Caco-2 (cell line): ENCODE data around the gene GPATCH8. TPM values are rescaled to one million over a fixed set of nuclear protein-coding genes. Genes with fewer than 3 reads are reported as not detected.

Experiments used
- BruUV-seq: library from RNA; stranded (reverse); fragments of 400-500 nt; replicated peaks from 2 replicates; lab custom pipeline; 2021; lab: Mats Ljungman, UMichigan
- CTCF ChIA-PET: fragments of 300-600 bp; sonication (Branson Sonifier 250); formaldehyde crosslinking; loops from one replicate; lab custom pipeline; 2022; ENCODE audit warnings: antibody characterized with exemption; lab: Charles Lee
- POLR2A ChIA-PET: fragments of 300-600 bp; sonication (Branson Sonifier 250); formaldehyde crosslinking; loops from one replicate; lab custom pipeline; 2022; ENCODE audit warnings: antibody characterized with exemption; lab: Charles Lee
- DNase-seq, 2 experiments: peaks; one replicate each; pipeline versions ENCODE4 v3.0.0 to v3.0.0-alpha.2; 2020 to 2022
- H3K27me3 ChIP-seq: replicated peaks from 2 replicates; pipeline ENCODE4 v1.6.0; 2011; ENCODE audit warnings: low read length; ENCODE audit not compliant: control insufficient read depth, insufficient read depth
- H3K36me3 ChIP-seq: 2 replicates; pipeline ENCODE4 v1.5.1; 2011; ENCODE audit warnings: low read length; ENCODE audit not compliant: control insufficient read depth, insufficient read depth
- H3K4me1 ChIP-seq: fragments of 250-450 bp; sonication (Bioruptor Pico); 2 replicates; pipeline ENCODE4 v1.5.1; 2020; ENCODE audit warnings: mild to moderate bottlenecking
- H3K4me3 ChIP-seq: 2 replicates; pipeline ENCODE4 v1.5.1; 2011; ENCODE audit warnings: low read depth, mild to moderate bottlenecking, control low read depth, low read length
- H3K9me3 ChIP-seq: fragments of 250-450 bp; sonication (Bioruptor Pico); 2 replicates; pipeline ENCODE4 v1.5.1; 2020; ENCODE audit warnings: mild to moderate bottlenecking, moderate library complexity
- H3K27ac Mint-ChIP-seq: one replicate; pipeline ENCODE4 v1.8.0; 2022; ENCODE audit warnings: mixed read lengths; ENCODE audit not compliant: unreplicated experiment
- H3K27me3 Mint-ChIP-seq: one replicate; pipeline ENCODE4 v1.8.0; 2022; ENCODE audit warnings: mixed read lengths; ENCODE audit not compliant: insufficient read depth, unreplicated experiment
- H3K36me3 Mint-ChIP-seq: one replicate; pipeline ENCODE4 v1.8.0; 2022; ENCODE audit warnings: mild to moderate bottlenecking, mixed read lengths; ENCODE audit not compliant: insufficient read depth, unreplicated experiment
- H3K4me1 Mint-ChIP-seq: one replicate; pipeline ENCODE4 v1.8.0; 2022; ENCODE audit warnings: low read depth, mixed read lengths; ENCODE audit not compliant: unreplicated experiment
- H3K4me3 Mint-ChIP-seq: one replicate; pipeline ENCODE4 v1.8.0; 2022; ENCODE audit warnings: mild to moderate bottlenecking, moderate library complexity, mixed read lengths; ENCODE audit not compliant: unreplicated experiment
- H3K9me3 Mint-ChIP-seq: one replicate; pipeline ENCODE4 v1.8.0; 2022; ENCODE audit warnings: mixed read lengths; ENCODE audit not compliant: unreplicated experiment
- intact Hi-C: fragments of 100-400 bp; cut with micrococcal nuclease; formaldehyde crosslinking; loops from one replicate; pipeline ENCODE4 v1.10.0; 2022; ENCODE audit not compliant: unreplicated experiment
- total RNA-seq: library from RNA; stranded (reverse); gene quantifications from 2 replicates; pipeline ENCODE4 v1.2.3, GENCODE V29; 2022
- TF ChIP-seq, protein P1 (sequence below), 2 experiments: fragments of 200-600 bp in 1 of 2; IDR thresholded peaks; 1 replicate in 1 of 2; 2 replicates in 1 of 2; pipeline versions ENCODE4 v1.5.1 to v1.8.0; 2011 to 2022; ENCODE audit warnings: antibody characterized with exemption in 1 of 2, control low read depth in 1 of 2, inconsistent platforms in 1 of 2, low read depth in 1 of 2, low read length in 1 of 2, mild to moderate bottlenecking in 1 of 2, moderate library complexity in 1 of 2; ENCODE audit not compliant: insufficient read depth in 1 of 2, severe bottlenecking in 1 of 2, unreplicated experiment in 1 of 2

GPATCH8 gene
- total RNA-seq, 1 experiment from 2014 or later, result 53.4 TPM

- BruUV-seq, result no TSS peak
- Mint-ChIP-seq H3K4me1 (no peaks in the 10 kb centered on the region), H3K27me3 (no peaks in the 10 kb centered on the region), H3K27ac (no peak overlapping the region), H3K36me3 (peaks cover 17% of the 10 kb centered on the region), H3K4me3 (no peak overlapping the region), H3K9me3 (no peaks in the 10 kb centered on the region)
- TF ChIP-seq, protein P1, sequence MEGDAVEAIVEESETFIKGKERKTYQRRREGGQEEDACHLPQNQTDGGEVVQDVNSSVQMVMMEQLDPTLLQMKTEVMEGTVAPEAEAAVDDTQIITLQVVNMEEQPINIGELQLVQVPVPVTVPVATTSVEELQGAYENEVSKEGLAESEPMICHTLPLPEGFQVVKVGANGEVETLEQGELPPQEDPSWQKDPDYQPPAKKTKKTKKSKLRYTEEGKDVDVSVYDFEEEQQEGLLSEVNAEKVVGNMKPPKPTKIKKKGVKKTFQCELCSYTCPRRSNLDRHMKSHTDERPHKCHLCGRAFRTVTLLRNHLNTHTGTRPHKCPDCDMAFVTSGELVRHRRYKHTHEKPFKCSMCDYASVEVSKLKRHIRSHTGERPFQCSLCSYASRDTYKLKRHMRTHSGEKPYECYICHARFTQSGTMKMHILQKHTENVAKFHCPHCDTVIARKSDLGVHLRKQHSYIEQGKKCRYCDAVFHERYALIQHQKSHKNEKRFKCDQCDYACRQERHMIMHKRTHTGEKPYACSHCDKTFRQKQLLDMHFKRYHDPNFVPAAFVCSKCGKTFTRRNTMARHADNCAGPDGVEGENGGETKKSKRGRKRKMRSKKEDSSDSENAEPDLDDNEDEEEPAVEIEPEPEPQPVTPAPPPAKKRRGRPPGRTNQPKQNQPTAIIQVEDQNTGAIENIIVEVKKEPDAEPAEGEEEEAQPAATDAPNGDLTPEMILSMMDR (IDR thresholded peaks at IDR 0.05; ENCODE audit: insufficient read depth in 1 of 2, low read depth in 1 of 2, low read length in 1 of 2, severe bottlenecking in 1 of 2, unreplicated experiment in 1 of 2), result no peak
- Histone ChIP-seq H3K27me3 (no peaks in the 10 kb centered on the region), H3K36me3 (no peaks in the 10 kb centered on the region), H3K4me1 (0 out of 2 replicates have a peak, but pooled peaks cover 4% of the 10 kb centered on the region), H3K4me3 (no peak overlapping the region), H3K9me3 (no peaks in the 10 kb centered on the region)
- ChIA-PET POLR2A (no interaction called here), CTCF (no interaction called here)
- peak in 1 of 2 experiments; percentile 16 for DNase-seq
- intact Hi-C loops, result no loop called here
Observed at GRCh38 chr17:44390250-44390870, 112.8 kb downstream of the GPATCH8 start.

GRCh38 chr17:44389723-44390202 lies 113.4 kb downstream of the GPATCH8 start:
- CTCF ChIA-PET, result no interaction called here

DNA sequence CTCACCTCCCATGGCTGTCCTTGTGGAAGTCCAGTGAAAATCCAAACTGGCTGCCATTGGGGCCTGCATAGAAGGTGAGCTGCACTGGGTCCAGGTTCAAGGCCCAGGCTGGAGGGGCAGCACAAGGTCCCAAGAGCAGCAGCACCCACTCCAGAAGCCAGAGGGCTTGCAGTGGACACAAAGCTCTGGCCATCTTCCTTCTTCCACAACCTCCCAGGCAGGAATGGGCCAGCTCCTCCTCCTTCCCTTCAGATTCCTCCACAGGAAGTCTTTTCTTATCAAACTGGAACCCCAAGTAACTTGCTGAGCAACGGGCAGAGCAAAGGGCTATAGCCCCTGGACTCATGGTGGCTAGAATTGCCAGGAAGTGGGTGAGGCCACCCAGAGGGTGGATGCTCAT lies 113.9 kb downstream of the GPATCH8 start, which contains the start of gene ITGA2B:
Gene ITGA2B (minus strand): TSS at position 369 of the 400 bp plus-strand sequence. CDS start 176 bp downstream, at position 193.
- Mint-ChIP-seq H3K9me3 (no peaks in the 10 kb centered on the region), H3K4me3 (no peak within 1 kb of the TSS), H3K27me3 (no peaks in the 10 kb centered on the region), H3K36me3 (peaks cover 7% of the 10 kb centered on the region), H3K4me1 (no peaks in the 10 kb centered on the region), H3K27ac (no peak within 1 kb of the TSS)
- Histone ChIP-seq H3K27me3 (no peaks in the 10 kb centered on the region), H3K9me3 (no peaks in the 10 kb centered on the region), H3K4me1 (0 out of 2 replicates have a peak, but pooled peaks cover 4% of the 10 kb centered on the region), H3K36me3 (no peaks in the 10 kb centered on the region), H3K4me3 (no peak within 1 kb of the TSS)
- ChIA-PET POLR2A (no interaction called here), CTCF (no interaction called here)
- intact Hi-C loops, result no loop called here
- no TSS peak for BruUV-seq
- TF ChIP-seq, protein P1 (IDR thresholded peaks at IDR 0.05; ENCODE audit: insufficient read depth in 1 of 2, low read depth in 1 of 2, low read length in 1 of 2, severe bottlenecking in 1 of 2, unreplicated experiment in 1 of 2), result no peak
- peak in 1 of 2 experiments; percentile 23 for DNase-seq

More at GRCh38 chr17:44389723-44390202, 113.4 kb downstream of the GPATCH8 start:
- intact Hi-C loops, result no loop called here
- Mint-ChIP-seq H3K36me3 (peaks cover 12% of the 10 kb centered on the region), H3K27ac (no peak overlapping the region), H3K4me1 (no peaks in the 10 kb centered on the region), H3K4me3 (no peak overlapping the region), H3K27me3 (no peaks in the 10 kb centered on the region), H3K9me3 (no peaks in the 10 kb centered on the region)
- TF ChIP-seq, protein P1 (IDR thresholded peaks at IDR 0.05; ENCODE audit: insufficient read depth in 1 of 2, low read depth in 1 of 2, low read length in 1 of 2, severe bottlenecking in 1 of 2, unreplicated experiment in 1 of 2), result no peak
- H3K4me1 ChIP-seq, result 0 out of 2 replicates have a peak, but pooled peaks cover 4% of the 10 kb centered on the region
- H3K36me3 ChIP-seq, result no peaks in the 10 kb centered on the region
- no peaks in the 10 kb centered on the region for H3K9me3 ChIP-seq
- no TSS peak for BruUV-seq
- peak in 1 of 2 experiments; percentile 23 for DNase-seq
- H3K27me3 ChIP-seq, result no peaks in the 10 kb centered on the region
- no peak overlapping the region for H3K4me3 ChIP-seq
- POLR2A ChIA-PET, result no interaction called here
